Keratinocyte (primary cell): ENCODE results near the gene AKAP13. TPM values are rescaled to one million over a fixed set of nuclear protein-coding genes. Genes with fewer than 3 reads are reported as not detected.
A peak's percentile ranks its signal among the peaks of the same experiment; 100 is the strongest.

Source experiments
- DNase-seq: peaks from one replicate; pipeline ENCODE4 v3.0.0-alpha.2; 2011; ENCODE audit warnings: low read depth, missing footprints, low spot score
- FAIRE-seq: peaks from 2 replicates; lab custom pipeline; 2011; peaks lifted over from hg19 to GRCh38; lab: Jason Lieb, UNC
- H2AFZ ChIP-seq: 2 replicates; pipeline ENCODE4 v1.6.0; 2012; ENCODE audit warnings: low read length, control low read depth, inconsistent platforms; ENCODE audit not compliant: control insufficient read depth
- H3K27ac ChIP-seq: 2 replicates; pipeline ENCODE4 v1.5.1; 2011; ENCODE audit warnings: low read length; ENCODE audit not compliant: control insufficient read depth, insufficient read depth
- H3K27me3 ChIP-seq: 3 replicates; pipeline ENCODE4 v1.6.0; 2011; ENCODE audit warnings: low read length; ENCODE audit not compliant: control insufficient read depth, insufficient read depth; ENCODE audit errors: extremely low read depth
- H3K36me3 ChIP-seq, 2 experiments: 2 replicates in 1 of 2; 3 replicates in 1 of 2; pipeline ENCODE4 v1.5.1; 2011; ENCODE audit warnings: low read length in 2 of 2, mild to moderate bottlenecking in 1 of 2; ENCODE audit not compliant: control insufficient read depth in 2 of 2, insufficient read depth in 2 of 2; ENCODE audit errors: extremely low read depth in 1 of 2
- H3K4me1 ChIP-seq: 3 replicates; pipeline ENCODE4 v1.5.1; 2011; ENCODE audit warnings: low read length; ENCODE audit not compliant: control insufficient read depth, insufficient read depth; ENCODE audit errors: extremely low read depth
- H3K4me2 ChIP-seq: 3 replicates; pipeline ENCODE4 v1.6.0; 2011; ENCODE audit warnings: low read depth, low read length; ENCODE audit not compliant: control insufficient read depth, insufficient read depth; ENCODE audit errors: extremely low read depth
- H3K4me3 ChIP-seq, 3 experiments: fragments of 200-600 bp in 1 of 3; sonication (generic) in 1 of 3; 2 replicates in 2 of 3; 3 replicates in 1 of 3; pipeline ENCODE4 v1.5.1; 2011 to 2016; ENCODE audit warnings: low read length in 3 of 3, mild to moderate bottlenecking in 3 of 3, control low read depth in 2 of 3, inconsistent platforms in 1 of 3, low read depth in 1 of 3, mixed read lengths in 1 of 3, mixed run types in 1 of 3, moderate library complexity in 1 of 3; ENCODE audit not compliant: control insufficient read depth in 2 of 3, insufficient read depth in 2 of 3; ENCODE audit errors: extremely low read depth in 1 of 3
- H3K79me2 ChIP-seq: 2 replicates; pipeline ENCODE4 v1.6.0; 2012; ENCODE audit warnings: low read length; ENCODE audit not compliant: control insufficient read depth, insufficient read depth
- H3K9ac ChIP-seq: 3 replicates; pipeline ENCODE4 v1.6.0; 2011; ENCODE audit warnings: low read length; ENCODE audit not compliant: control insufficient read depth, insufficient read depth; ENCODE audit errors: extremely low read depth
- H3K9me1 ChIP-seq: 3 replicates; pipeline ENCODE4 v1.6.0; 2011; ENCODE audit warnings: low read length; ENCODE audit not compliant: control insufficient read depth, insufficient read depth; ENCODE audit errors: extremely low read depth
- H3K9me3 ChIP-seq: 2 replicates; pipeline ENCODE4 v1.5.1; 2012; ENCODE audit warnings: low read depth, low read length; ENCODE audit not compliant: control insufficient read depth
- H4K20me1 ChIP-seq: 3 replicates; pipeline ENCODE4 v1.6.0; 2011; ENCODE audit warnings: low read length; ENCODE audit not compliant: control insufficient read depth, insufficient read depth; ENCODE audit errors: extremely low read depth
- EZH2 ChIP-seq: IDR thresholded peaks from one replicate; pipeline ENCODE4 v1.6.1; 2012; ENCODE audit warnings: inconsistent platforms, mild to moderate bottlenecking, low read length, moderate library complexity
- dilution Hi-C: fragments of 300-500 bp; cut with MboI; formaldehyde crosslinking; loops from one replicate; pipeline ENCODE4 v1.7.0; 2020; ENCODE audit warnings: low sequenced_read_pairs; ENCODE audit not compliant: extremely low pct_ligation_motif_present
- polyA plus RNA-seq, 5 experiments: library from polyadenylated mRNA; depleted of rRNA in 3 of 5; stranded (reverse) in 3 of 5; stranded (forward) in 1 of 5; unstranded in 1 of 5; fragments of >200 nt; gene quantifications; 1 replicate in 1 of 5; 2 replicates in 3 of 5; 3 replicates in 1 of 5; pipeline versions ENCODE4 v1.2.1 to v1.2.3, GENCODE V29; 2011 to 2012; ENCODE audit warnings: missing spikeins in 2 of 5, low read depth in 1 of 5, low replicate concordance in 1 of 5
- TF ChIP-seq, protein P1 (sequence below), 3 experiments: IDR thresholded peaks in 1 of 3; conservative IDR thresholded peaks in 1 of 3; optimal IDR thresholded peaks in 1 of 3; 2 replicates in 2 of 3; 3 replicates in 1 of 3; pipeline versions ENCODE3 to v1.5.1; 2011; ENCODE audit warnings: low read length in 3 of 3, mild to moderate bottlenecking in 3 of 3, moderate library complexity in 2 of 3, control low read depth in 1 of 3, inconsistent platforms in 1 of 3; ENCODE audit not compliant: insufficient read depth in 2 of 3; ENCODE audit errors: extremely low read depth in 1 of 3

The AKAP13 gene
- polyA plus RNA-seq, 1 donor (not counting 4 experiments of a cell fraction or from before 2014, with no cell fraction given), result 16.7 TPM

DNA sequence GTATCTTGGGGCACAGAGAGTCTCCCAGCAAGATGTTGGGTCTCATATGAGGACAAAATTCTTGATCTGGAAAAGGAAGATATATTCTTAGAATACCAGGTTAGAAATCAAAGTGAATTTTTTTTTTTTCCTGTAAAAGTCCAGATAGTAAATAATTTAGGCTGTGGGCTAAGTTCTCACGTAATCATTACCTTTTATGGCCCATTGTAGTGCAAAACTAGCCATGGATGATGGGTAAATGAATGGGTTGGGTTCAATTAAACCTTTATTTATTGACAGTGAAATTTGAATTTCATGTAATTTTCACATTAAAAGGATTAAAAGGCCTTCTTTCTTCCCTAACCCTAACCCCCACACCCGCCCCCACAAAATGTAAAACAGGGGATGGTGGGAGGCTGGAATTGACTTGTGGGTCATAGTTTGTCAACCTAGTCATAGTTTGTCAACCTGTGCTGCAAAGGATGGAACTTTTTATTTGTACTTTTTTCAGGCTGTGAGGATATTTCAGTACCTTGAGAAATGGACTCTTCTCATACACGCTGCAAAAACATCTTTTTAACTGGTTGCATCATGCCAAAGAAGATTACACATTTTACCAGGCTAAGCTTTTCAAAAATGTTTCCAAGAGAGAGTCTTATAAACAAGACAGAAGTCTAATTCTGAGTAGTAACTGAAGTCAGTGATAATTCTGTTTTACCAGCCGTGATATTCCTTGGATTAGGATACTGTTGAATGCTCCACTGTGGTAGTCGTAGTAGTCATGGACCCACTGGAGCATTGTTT is 138.8 kb downstream of the AKAP13 start:
- H3K4me3 ChIP-seq, result no peak overlapping the region
- no peak overlapping the region for H3K27ac ChIP-seq
- no peak overlapping the region for H3K4me2 ChIP-seq
- no peaks in the 10 kb centered on the region for H3K9me3 ChIP-seq
- H3K27me3 ChIP-seq, result no peaks in the 10 kb centered on the region
- dilution Hi-C loops, result no loop called here
- no peak overlapping the region for H2AFZ ChIP-seq
- FAIRE-seq (peak; percentile 5), DNase-seq (no peak)
- H3K9me1 ChIP-seq, result peaks cover 2% of the 10 kb centered on the region
- peaks cover 4% of the 10 kb centered on the region for H4K20me1 ChIP-seq
- no peaks in the 10 kb centered on the region for H3K4me1 ChIP-seq
- H3K9ac ChIP-seq, result no peak overlapping the region
- no peak for TF ChIP-seq EZH2
- TF ChIP-seq, protein P1, sequence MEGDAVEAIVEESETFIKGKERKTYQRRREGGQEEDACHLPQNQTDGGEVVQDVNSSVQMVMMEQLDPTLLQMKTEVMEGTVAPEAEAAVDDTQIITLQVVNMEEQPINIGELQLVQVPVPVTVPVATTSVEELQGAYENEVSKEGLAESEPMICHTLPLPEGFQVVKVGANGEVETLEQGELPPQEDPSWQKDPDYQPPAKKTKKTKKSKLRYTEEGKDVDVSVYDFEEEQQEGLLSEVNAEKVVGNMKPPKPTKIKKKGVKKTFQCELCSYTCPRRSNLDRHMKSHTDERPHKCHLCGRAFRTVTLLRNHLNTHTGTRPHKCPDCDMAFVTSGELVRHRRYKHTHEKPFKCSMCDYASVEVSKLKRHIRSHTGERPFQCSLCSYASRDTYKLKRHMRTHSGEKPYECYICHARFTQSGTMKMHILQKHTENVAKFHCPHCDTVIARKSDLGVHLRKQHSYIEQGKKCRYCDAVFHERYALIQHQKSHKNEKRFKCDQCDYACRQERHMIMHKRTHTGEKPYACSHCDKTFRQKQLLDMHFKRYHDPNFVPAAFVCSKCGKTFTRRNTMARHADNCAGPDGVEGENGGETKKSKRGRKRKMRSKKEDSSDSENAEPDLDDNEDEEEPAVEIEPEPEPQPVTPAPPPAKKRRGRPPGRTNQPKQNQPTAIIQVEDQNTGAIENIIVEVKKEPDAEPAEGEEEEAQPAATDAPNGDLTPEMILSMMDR (optimal IDR thresholded peaks at IDR 0.05 in 1 of 3, IDR thresholded peaks at IDR 0.05 in 1 of 3, conservative IDR thresholded peaks at IDR 0.05 in 1 of 3; ENCODE audit: extremely low read depth in 1 of 3, insufficient read depth in 2 of 3, low read length in 3 of 3), result no peak
- peaks cover 0 to 7% of the 10 kb centered on the region in 2 experiments for H3K36me3 ChIP-seq
- H3K79me2 ChIP-seq, result peaks cover 24% of the 10 kb centered on the region

DNA sequence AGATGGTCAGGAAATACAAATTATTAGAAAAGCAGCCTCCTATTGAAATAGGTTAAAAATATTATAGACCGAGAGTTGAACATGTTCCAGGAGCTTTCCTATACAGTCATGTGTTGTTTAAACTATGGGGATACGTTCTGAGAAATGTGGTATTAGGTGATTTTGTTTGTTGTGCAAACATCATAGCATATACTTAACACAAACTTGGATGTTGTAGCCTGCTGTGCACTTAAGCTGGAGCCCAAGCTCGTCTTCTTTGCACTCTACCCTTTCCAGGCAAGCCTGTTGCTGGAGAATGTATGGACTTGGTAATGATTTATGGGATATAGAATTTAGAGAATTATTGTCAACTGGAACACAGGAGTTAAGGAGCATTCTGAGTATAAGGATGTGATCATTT is 140.2 kb downstream of the AKAP13 start:
- Histone ChIP-seq H3K4me1 (no peaks in the 10 kb centered on the region), H3K4me2 (no peak overlapping the region), H3K9ac (no peak overlapping the region), H3K9me1 (peaks cover 2% of the 10 kb centered on the region), H3K79me2 (peaks cover 22% of the 10 kb centered on the region), H3K9me3 (no peaks in the 10 kb centered on the region), H3K27me3 (no peaks in the 10 kb centered on the region), H3K36me3 (peaks cover 0 to 7% of the 10 kb centered on the region in 2 experiments), H3K27ac (no peak overlapping the region), H2AFZ (no peak overlapping the region), H3K4me3 (no peak overlapping the region), H4K20me1 (peaks cover 4% of the 10 kb centered on the region)
- dilution Hi-C loops, result no loop called here
- no peak for DNase-seq
- FAIRE-seq, result no peak
- TF ChIP-seq, protein P1 (optimal IDR thresholded peaks at IDR 0.05 in 1 of 3, IDR thresholded peaks at IDR 0.05 in 1 of 3, conservative IDR thresholded peaks at IDR 0.05 in 1 of 3; ENCODE audit: extremely low read depth in 1 of 3, insufficient read depth in 2 of 3, low read length in 3 of 3), result no peak
- no peak for TF ChIP-seq EZH2
